22Rv1 (cell line): ENCODE results near the gene CD200R1L.

Source experiments
- CTCF ChIP-seq: fragments of 450-650 bp; IDR thresholded peaks from 2 replicates; pipeline ENCODE4 v1.5.1; 2017; ENCODE audit warnings: mild to moderate bottlenecking
- ZFX ChIP-seq: fragments of 450-650 bp; IDR thresholded peaks from 2 replicates; pipeline ENCODE4 v1.6.1; 2017; ENCODE audit warnings: antibody characterized with exemption, borderline replicate concordance

GRCh38 chr3:112846764-112847163 lies at the start of gene CD200R1L:
- TF ChIP-seq CTCF: no peak
- no peak for TF ChIP-seq ZFX
